ENCODE measurements around the gene HOXA9.

Gene HOXA9

DNA sequence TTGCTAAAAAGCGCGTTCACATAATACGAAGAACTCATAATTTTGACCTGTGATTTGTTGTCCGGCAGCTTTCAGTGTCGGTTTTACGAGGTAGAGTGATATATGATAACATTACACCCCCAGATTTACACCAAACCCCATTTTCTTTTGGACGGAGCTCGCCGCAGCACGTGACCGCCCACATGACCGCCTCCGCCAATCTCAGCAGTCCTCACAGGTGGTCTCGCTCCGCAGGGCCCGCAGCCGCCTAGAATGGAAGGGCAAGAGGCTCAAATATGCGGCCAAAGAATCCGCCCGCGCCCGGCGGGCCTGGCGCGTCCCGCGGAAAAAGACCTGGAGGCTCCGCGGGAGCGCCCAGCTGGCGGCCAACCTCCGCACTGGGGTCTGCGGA, 8.8 kb downstream of the HOXA9 start, which contains the start of gene HOXA7:
HOXA7 (minus strand) TSS at position 168 of the 391 bp plus-strand sequence; CDS start at position 38, 130 bp downstream.
- ChIA-PET CTCF (interaction anchor here (1.0 to 1.3 kb wide), 2 partner anchors 300 to 787 kb away, joined by 3 to 5 read pairs; no protein-coding TSS in a partner anchor), POLR2A (no interaction called here)
- DNase-seq (ENCODE audit: extremely low spot score): no peak
- TF ChIP-seq, protein P1, sequence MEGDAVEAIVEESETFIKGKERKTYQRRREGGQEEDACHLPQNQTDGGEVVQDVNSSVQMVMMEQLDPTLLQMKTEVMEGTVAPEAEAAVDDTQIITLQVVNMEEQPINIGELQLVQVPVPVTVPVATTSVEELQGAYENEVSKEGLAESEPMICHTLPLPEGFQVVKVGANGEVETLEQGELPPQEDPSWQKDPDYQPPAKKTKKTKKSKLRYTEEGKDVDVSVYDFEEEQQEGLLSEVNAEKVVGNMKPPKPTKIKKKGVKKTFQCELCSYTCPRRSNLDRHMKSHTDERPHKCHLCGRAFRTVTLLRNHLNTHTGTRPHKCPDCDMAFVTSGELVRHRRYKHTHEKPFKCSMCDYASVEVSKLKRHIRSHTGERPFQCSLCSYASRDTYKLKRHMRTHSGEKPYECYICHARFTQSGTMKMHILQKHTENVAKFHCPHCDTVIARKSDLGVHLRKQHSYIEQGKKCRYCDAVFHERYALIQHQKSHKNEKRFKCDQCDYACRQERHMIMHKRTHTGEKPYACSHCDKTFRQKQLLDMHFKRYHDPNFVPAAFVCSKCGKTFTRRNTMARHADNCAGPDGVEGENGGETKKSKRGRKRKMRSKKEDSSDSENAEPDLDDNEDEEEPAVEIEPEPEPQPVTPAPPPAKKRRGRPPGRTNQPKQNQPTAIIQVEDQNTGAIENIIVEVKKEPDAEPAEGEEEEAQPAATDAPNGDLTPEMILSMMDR (IDR thresholded peaks at IDR 0.05; ENCODE audit: control extremely low read depth, extremely low read depth, low read depth, missing control alignments): no peak

GRCh38 chr7:27155816-27156507, 9.4 kb downstream of the HOXA9 start:
- TF ChIP-seq, protein P1 (IDR thresholded peaks at IDR 0.05; ENCODE audit: control extremely low read depth, extremely low read depth, low read depth, missing control alignments): no peak
- ChIA-PET POLR2A (no interaction called here), CTCF (no interaction called here)
- no peak for DNase-seq (ENCODE audit: extremely low spot score)

DNA sequence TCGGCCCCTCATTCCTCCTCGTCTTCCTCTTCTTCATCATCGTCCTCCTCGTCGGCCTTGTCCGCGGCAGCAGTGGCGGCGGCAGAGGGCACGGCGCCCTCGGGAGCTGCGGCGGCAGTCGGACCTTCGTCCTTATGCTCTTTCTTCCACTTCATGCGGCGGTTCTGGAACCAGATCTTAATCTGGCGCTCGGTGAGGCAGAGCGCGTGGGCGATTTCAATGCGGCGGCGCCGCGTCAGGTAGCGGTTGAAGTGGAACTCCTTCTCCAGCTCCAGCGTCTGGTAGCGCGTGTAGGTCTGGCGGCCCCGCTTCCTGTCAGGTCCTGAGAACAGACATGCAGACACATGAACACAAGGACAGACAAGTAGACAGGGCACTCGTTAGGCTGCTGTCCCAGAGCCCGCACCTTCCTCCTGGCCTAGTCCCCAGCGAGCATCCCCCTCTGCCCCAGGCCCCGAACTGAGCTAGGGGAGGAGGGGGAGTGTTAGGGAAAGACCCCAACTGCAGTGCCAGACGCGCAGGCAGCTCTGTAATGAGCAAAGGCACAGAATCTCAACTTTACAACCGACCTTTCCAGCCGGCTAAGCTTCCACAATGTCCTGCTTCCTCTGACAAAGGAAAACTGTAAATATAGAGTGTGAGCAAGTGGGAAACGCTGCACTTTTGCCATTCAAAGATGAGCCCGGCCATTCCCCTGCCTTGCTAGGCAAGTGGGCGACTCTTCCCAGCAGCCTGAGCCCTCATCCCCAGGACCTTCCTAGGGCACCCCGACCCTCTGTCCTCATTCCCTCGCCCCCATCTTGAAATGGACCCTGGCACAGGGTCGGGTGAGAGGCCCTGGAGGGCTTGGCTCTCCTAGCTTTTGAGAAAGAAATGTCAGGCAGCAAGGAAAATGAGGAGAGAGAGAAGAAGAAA, 10.2 kb downstream of the HOXA9 start:
- no peak for DNase-seq (ENCODE audit: extremely low spot score)
- TF ChIP-seq, protein P1 (IDR thresholded peaks at IDR 0.05; ENCODE audit: control extremely low read depth, extremely low read depth, low read depth, missing control alignments): no peak
- ChIA-PET CTCF (no interaction called here), POLR2A (no interaction called here)

DNA sequence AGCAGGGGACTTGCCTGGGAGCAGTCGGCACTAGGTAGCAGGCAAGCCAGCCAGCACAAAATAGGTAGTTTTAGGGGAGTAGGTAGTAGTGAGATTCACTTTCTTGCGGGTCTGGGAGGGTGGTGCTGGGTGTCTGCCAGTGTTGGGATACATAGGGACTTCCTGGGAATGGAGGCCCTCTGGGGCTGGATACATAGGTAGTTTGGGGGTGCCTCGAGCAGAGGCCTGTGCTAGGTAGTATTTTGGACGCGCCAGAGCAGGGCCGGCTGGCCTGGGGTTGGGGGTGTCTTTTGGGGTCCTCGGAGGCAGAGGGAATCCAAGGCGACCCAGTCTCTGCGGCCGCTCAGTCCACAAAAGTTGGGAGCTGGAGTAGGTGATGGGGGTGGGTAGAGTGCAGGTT, 11.0 kb downstream of the HOXA9 start:
- TF ChIP-seq, protein P1 (IDR thresholded peaks at IDR 0.05; ENCODE audit: control extremely low read depth, extremely low read depth, low read depth, missing control alignments): no peak
- ChIA-PET CTCF (interaction anchor here (1.0 kb wide), 1 partner anchor 11 kb away, joined by 4 read pairs; the partner anchor contains the start of gene HOXA5), POLR2A (no interaction called here)
- DNase-seq (ENCODE audit: extremely low spot score): no peak

DNA sequence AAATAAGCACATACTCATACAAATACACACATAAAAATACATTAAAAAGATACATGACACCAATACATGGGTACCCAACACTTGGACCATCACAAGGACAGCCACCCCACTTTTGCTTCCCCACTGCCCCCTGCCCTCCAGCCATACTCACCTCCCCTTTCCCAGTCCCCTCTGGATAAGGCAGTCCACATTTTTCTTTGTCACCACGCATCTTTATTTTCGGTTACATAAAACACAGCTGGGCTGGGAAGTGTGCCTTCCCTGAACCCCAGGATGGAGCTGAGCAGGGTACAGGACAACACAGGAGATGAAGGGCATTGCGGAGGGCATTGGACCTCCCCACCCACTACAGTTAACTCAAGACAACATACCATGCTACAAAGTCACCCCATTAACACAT, 11.8 kb downstream of the HOXA9 start:
- ChIA-PET POLR2A (no interaction called here), CTCF (interaction anchor here (1.0 to 5.8 kb wide), 2 partner anchors 8 to 11 kb away, joined by 4 to 59 read pairs; partner anchors contain the start of gene HOXA5)
- TF ChIP-seq, protein P1 (IDR thresholded peaks at IDR 0.05; ENCODE audit: control extremely low read depth, extremely low read depth, low read depth, missing control alignments): no peak
- DNase-seq (ENCODE audit: extremely low spot score): no peak

- TF ChIP-seq, protein P1 (IDR thresholded peaks at IDR 0.05; ENCODE audit: control extremely low read depth, extremely low read depth, low read depth, missing control alignments): no peak
- ChIA-PET POLR2A (no interaction called here), CTCF (interaction anchor here (0.8 to 5.8 kb wide), 3 partner anchors 9 to 495 kb away, joined by 3 to 59 read pairs (median 3); no protein-coding TSS in a partner anchor)
- DNase-seq (ENCODE audit: extremely low spot score): no peak
Measured at GRCh38 chr7:27152816-27153442, 12.4 kb downstream of the HOXA9 start.
